Activated CD4-positive, alpha-beta T cell treated with anti-CD3 and anti-CD28 coated beads, Interleukin-2, amount 50 U/mL, for 1 hour (primary cell): ENCODE measurements around the gene PNMT.
"Not testable (repeated sequence)": the region's sequence is repeated elsewhere in the genome, so short reads cannot be mapped to it uniquely, and the experiment has no call there.

ENCODE experiments used
- DNase-seq: peaks from one replicate; pipeline ENCODE4 v3.0.0-alpha.2; 2020

PNMT gene

GRCh38 chr17:39696731-39697130, 28.5 kb downstream of the PNMT start:
- no peak for DNase-seq

GRCh38 chr17:39697961-39698360, 29.7 kb downstream of the PNMT start:
- no peak for DNase-seq

- not testable (repeated sequence) for DNase-seq
Measured at GRCh38 chr17:39699157-39699817, 31.0 kb downstream of the PNMT start.

GRCh38 chr17:39699818-39700147, 31.5 kb downstream of the PNMT start, which contains the start of gene ERBB2:
ERBB2 (plus strand) TSS chr17:39700064; CDS start chr17:39700239, 175 bp downstream.
- DNase-seq = no peak

GRCh38 chr17:39700148-39700987, 32.1 kb downstream of the PNMT start:
- no peak for DNase-seq

GRCh38 chr17:39701012-39701783, 32.9 kb downstream of the PNMT start:
- no peak for DNase-seq

GRCh38 chr17:39701784-39702422, 33.6 kb downstream of the PNMT start:
- no peak for DNase-seq

GRCh38 chr17:39702901-39703893, 34.9 kb downstream of the PNMT start:
- DNase-seq = no peak

GRCh38 chr17:39703913-39704312, 35.7 kb downstream of the PNMT start:
- DNase-seq = no peak

- DNase-seq = no peak
Measured at GRCh38 chr17:39704821-39705551, 36.7 kb downstream of the PNMT start.

GRCh38 chr17:39705786-39706348, 37.6 kb downstream of the PNMT start:
- DNase-seq = no peak

- no peak for DNase-seq
Measured at GRCh38 chr17:39706383-39706782, 38.1 kb downstream of the PNMT start.

GRCh38 chr17:39706921-39707337, 38.7 kb downstream of the PNMT start:
- no peak for DNase-seq

GRCh38 chr17:39709319-39709997, 41.2 kb downstream of the PNMT start:
- DNase-seq = no peak

GRCh38 chr17:39709998-39710964, 42.0 kb downstream of the PNMT start:
- no peak for DNase-seq

- not testable (repeated sequence) for DNase-seq
Measured at GRCh38 chr17:39711071-39711470, 42.8 kb downstream of the PNMT start.

- DNase-seq = no peak
Measured at GRCh38 chr17:39711851-39712250, 43.6 kb downstream of the PNMT start.

GRCh38 chr17:39714234-39714633, 46.0 kb downstream of the PNMT start:
- DNase-seq = no peak
